ENCODE measurements around the gene VSTM5. TPM values are rescaled to one million over a fixed set of nuclear protein-coding genes. Genes with fewer than 3 reads are reported as not detected.

VSTM5 gene
- total and polyA plus RNA-seq, 2 donors from 2014 or later = 0.41 to 1.8 TPM

DNA sequence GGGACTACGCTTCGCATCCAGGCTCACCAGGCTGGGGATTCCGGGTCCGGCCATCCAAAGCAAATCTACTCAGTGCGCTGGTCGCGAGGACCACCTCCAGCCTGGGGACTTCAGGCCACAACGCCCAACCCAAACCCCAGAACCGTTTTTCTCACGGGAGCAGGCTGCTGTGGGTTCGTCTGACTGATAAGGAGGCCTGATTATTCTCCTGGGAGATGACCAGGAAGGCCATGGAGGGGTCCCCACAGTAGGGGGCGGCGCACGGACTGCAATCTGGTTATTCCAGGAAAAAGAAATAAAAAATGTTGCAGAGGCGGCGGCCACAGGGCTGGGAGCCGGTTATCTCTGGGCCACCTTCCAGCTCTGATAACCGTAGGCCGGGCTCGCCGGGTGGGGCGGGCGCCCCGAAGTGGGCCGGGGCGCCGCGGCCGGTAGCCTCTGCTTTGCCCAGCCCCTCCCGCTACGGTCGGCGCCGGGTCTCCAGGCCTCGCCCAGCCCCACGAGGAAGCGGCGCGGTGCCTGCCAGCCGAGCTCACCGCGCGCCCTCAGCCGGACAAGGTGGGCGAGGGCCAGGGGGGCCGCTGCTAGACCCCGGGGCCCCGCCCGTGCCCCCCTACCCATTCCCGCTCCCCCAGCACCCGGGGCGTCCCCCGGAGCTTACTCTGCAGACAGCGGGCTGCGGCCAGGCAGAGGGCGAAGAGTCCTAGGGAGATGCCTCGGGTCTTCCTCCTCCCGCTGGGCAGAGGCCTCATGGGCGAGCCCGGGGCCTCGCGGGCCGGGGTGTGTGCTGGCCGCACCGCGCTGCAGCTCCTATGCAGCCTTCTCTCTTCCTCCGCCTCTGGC lies 446 bp downstream of the VSTM5 start:
- Histone ChIP-seq H3K9ac (ENCODE audit: low read length in 3 of 3) (no peak overlapping the region), H3K4me1 (ENCODE audit: control insufficient read depth in 2 of 3, insufficient read depth in 2 of 3, low read depth in 1 of 3, low read length in 3 of 3) (no peaks in the 10 kb centered on the region), H3K36me3 (ENCODE audit: control insufficient read depth in 2 of 3, insufficient read depth in 3 of 3, low read length in 3 of 3) (no peaks in the 10 kb centered on the region), H3K27me3 (ENCODE audit: control insufficient read depth, insufficient read depth, low read length) (no peaks in the 10 kb centered on the region), H3K4me3 (ENCODE audit: low read length in 3 of 3) (peak overlapping the region; percentile 20 to 61 (median 28)), H3K9me3 (ENCODE audit: control insufficient read depth in 2 of 3, insufficient read depth in 1 of 3, low read length in 3 of 3) (no peaks in the 10 kb centered on the region), H3K27ac (ENCODE audit: low read depth in 2 of 2, low read length in 2 of 2) (peak overlapping the region in 1 of 2 donors; percentile 7)
- no peak for FAIRE-seq
- DNase-seq = peak; percentile 55 to 79 (median 70)
- intact Hi-C loops (cut with DNase I) = no loop called here
- TF ChIP-seq, protein P1, sequence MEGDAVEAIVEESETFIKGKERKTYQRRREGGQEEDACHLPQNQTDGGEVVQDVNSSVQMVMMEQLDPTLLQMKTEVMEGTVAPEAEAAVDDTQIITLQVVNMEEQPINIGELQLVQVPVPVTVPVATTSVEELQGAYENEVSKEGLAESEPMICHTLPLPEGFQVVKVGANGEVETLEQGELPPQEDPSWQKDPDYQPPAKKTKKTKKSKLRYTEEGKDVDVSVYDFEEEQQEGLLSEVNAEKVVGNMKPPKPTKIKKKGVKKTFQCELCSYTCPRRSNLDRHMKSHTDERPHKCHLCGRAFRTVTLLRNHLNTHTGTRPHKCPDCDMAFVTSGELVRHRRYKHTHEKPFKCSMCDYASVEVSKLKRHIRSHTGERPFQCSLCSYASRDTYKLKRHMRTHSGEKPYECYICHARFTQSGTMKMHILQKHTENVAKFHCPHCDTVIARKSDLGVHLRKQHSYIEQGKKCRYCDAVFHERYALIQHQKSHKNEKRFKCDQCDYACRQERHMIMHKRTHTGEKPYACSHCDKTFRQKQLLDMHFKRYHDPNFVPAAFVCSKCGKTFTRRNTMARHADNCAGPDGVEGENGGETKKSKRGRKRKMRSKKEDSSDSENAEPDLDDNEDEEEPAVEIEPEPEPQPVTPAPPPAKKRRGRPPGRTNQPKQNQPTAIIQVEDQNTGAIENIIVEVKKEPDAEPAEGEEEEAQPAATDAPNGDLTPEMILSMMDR (IDR thresholded peaks at IDR 0.05; ENCODE audit: borderline replicate concordance, extremely low read depth, insufficient read depth) = no peak

DNA sequence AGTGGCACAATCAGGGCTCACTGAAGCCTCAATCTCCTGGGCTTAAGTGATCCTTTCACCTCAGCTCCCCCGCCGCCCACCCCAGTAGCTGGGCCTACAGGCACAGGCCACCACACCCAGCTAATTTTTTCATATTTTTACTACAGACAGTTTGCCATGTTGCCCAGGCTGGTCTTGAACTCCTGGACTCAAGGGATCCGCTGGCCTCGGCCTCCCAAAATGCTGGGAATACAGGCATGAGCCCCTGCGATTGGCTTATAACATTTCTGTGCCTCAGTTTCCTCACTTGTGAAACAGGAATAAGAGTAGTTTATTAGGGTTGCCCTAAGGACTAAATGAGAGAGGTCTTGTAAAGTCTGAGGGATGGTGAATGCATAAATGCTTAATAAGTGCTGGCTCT lies 1.2 kb downstream of the VSTM5 start:
- FAIRE-seq (no peak), DNase-seq (peak in 1 of 5 donors; percentile 25)
- Histone ChIP-seq H3K27ac (ENCODE audit: low read depth in 2 of 2, low read length in 2 of 2) (no peak overlapping the region), H3K4me3 (ENCODE audit: low read length in 3 of 3) (no peak overlapping the region), H3K36me3 (ENCODE audit: control insufficient read depth in 2 of 3, insufficient read depth in 3 of 3, low read length in 3 of 3) (no peaks in the 10 kb centered on the region), H3K27me3 (ENCODE audit: control insufficient read depth, insufficient read depth, low read length) (no peaks in the 10 kb centered on the region), H3K4me1 (ENCODE audit: control insufficient read depth in 2 of 3, insufficient read depth in 2 of 3, low read depth in 1 of 3, low read length in 3 of 3) (no peaks in the 10 kb centered on the region), H3K9ac (ENCODE audit: low read length in 3 of 3) (no peak overlapping the region), H3K9me3 (ENCODE audit: control insufficient read depth in 2 of 3, insufficient read depth in 1 of 3, low read length in 3 of 3) (no peaks in the 10 kb centered on the region)
- TF ChIP-seq, protein P1 (IDR thresholded peaks at IDR 0.05; ENCODE audit: borderline replicate concordance, extremely low read depth, insufficient read depth) = no peak
- intact Hi-C loops (cut with DNase I) = no loop called here

DNA sequence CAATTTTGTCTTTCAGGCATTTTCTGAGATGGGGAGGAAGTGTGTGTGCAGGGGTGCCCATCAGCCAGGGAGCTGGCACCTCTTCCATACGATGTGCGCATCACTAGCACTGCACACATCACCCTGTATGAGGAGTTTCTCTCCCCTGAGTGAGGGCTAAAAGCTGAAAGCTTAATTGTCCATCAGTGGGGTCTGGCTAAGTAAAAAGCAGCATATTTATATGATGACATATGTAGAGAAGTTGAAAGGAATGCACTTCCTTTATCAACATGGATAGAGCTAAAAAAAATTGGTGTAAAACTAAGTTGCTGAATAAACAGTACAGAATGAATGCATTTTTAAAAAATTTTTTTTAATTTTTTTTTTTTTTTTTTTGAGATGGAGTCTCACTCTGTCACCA lies 4.0 kb downstream of the VSTM5 start:
- Histone ChIP-seq H3K4me1 (ENCODE audit: control insufficient read depth in 2 of 3, insufficient read depth in 2 of 3, low read depth in 1 of 3, low read length in 3 of 3) (no peaks in the 10 kb centered on the region), H3K9me3 (ENCODE audit: control insufficient read depth in 2 of 3, insufficient read depth in 1 of 3, low read length in 3 of 3) (no peaks in the 10 kb centered on the region), H3K9ac (ENCODE audit: low read length in 3 of 3) (no peak overlapping the region), H3K36me3 (ENCODE audit: control insufficient read depth in 2 of 3, insufficient read depth in 3 of 3, low read length in 3 of 3) (no peaks in the 10 kb centered on the region), H3K27me3 (ENCODE audit: control insufficient read depth, insufficient read depth, low read length) (no peaks in the 10 kb centered on the region), H3K4me3 (ENCODE audit: low read length in 3 of 3) (no peak overlapping the region), H3K27ac (ENCODE audit: low read depth in 2 of 2, low read length in 2 of 2) (no peak overlapping the region)
- peak in 1 of 5 donors; percentile 11 for DNase-seq
- TF ChIP-seq, protein P1 (IDR thresholded peaks at IDR 0.05; ENCODE audit: borderline replicate concordance, extremely low read depth, insufficient read depth) = no peak
- intact Hi-C loops (cut with DNase I) = no loop called here
- no peak for FAIRE-seq

Data from kidney (tissue), 14 donors.